ENCODE results near the gene RAPGEF1. TPM values are rescaled to one million over a fixed set of nuclear protein-coding genes. Genes with fewer than 3 reads are reported as not detected.

The RAPGEF1 gene
- total and polyA plus RNA-seq, 9 of the 15 experiments (the other 6 are each of a cell fraction or from before 2014, with no cell fraction given), result 0.06 to 44.1 (median 19.9) TPM

DNA sequence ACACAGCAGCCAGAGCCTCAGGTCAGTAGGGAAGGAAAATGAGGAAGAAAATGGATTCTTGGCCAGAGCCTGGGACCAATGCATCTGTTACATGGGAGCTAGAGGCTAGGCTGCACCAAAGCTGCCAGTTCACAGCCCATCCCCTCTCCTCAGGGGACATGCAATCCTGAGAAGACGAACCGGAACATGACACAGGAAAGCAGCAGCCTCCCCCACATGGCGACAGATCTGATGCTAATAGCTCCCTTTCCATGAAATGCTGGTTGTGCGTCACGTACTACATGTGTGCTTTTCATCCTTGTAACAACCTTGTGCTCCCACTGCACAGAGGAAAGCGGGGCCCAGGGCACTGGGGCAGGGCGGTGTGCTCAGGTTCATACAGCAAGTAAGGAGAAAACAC, 127.0 kb downstream of the RAPGEF1 start:
- no peak for ATAC-seq
- Histone ChIP-seq H3K36me3 (ENCODE audit: control insufficient read depth, insufficient read depth, low read length) (peaks cover 9% of the 10 kb centered on the region; the same call in 1 of the 3 replicates), H3K9ac (ENCODE audit: insufficient read depth in 1 of 2, low read depth in 2 of 2, low read length in 2 of 2) (no peak overlapping the region), H3K4me2 (ENCODE audit: insufficient read depth, low read length) (no peak overlapping the region), H3K27ac (ENCODE audit: extremely low read depth, low read depth, low read length) (no peak overlapping the region), H3K79me2 (ENCODE audit: control insufficient read depth, insufficient read depth, low read length) (no peaks in the 10 kb centered on the region), H3K4me3 (no peak overlapping the region), H3K27me3 (ENCODE audit: control insufficient read depth in 2 of 2, insufficient read depth in 2 of 2, low read length in 2 of 2) (no peaks in the 10 kb centered on the region), H4K20me1 (replicated peaks; ENCODE audit: control insufficient read depth, insufficient read depth, low read length) (0 out of 2 replicates have a peak, but pooled peaks cover 2% of the 10 kb centered on the region), H3K4me1 (replicated peaks in 1 of 2; ENCODE audit: control insufficient read depth in 2 of 2, insufficient read depth in 2 of 2, low read length in 2 of 2) (peaks cover 0 to 4% of the 10 kb centered on the region in 2 experiments; a peak in 1 of 5 replicates), H3K9me1 (ENCODE audit: control insufficient read depth, insufficient read depth, low read length) (no peaks in the 10 kb centered on the region), H2AFZ (ENCODE audit: low read depth, low read length) (no peak overlapping the region), H3K9me3 (replicated peaks; ENCODE audit: control insufficient read depth, insufficient read depth, low read depth, low read length) (no peaks in the 10 kb centered on the region)
- intact Hi-C loops (cut with micrococcal nuclease), result no loop called here
- no peak for DNase-seq (ENCODE audit: extremely low read depth in 1 of 4, low spot score in 3 of 4)
- POLR2A ChIA-PET, result interaction anchor here (1.5 kb wide), 1 partner anchor 8 kb away, joined by 4 read pairs; no protein-coding TSS in a partner anchor
- FAIRE-seq, result no peak
- BruUV-seq (replicated peaks), result no TSS peak
- in situ Hi-C loops (cut with MboI), result no loop called here
- WGBS (ENCODE audit: insufficient coverage, low coverage, missing lambda C conversion rate), result 88% methylated on average over 7 of the region's 7 CpGs
- CTCF ChIA-PET (ENCODE audit: low intra/inter-chr PET ratio), result no interaction called here
- no peak for TF ChIP-seq ILF3 (IDR thresholded peaks at IDR 0.05; ENCODE audit: borderline replicate concordance)
- TF ChIP-seq FOXJ3 (CRISPR knock-in tag; IDR thresholded peaks at IDR 0.05), result no peak
- no peak for TF ChIP-seq CBX1 (IDR thresholded peaks at IDR 0.05; ENCODE audit: low read depth)
- TF ChIP-seq CHD1 (IDR thresholded peaks at IDR 0.05; ENCODE audit: low read length), result no peak
- TF ChIP-seq GTF2F1 (IDR thresholded peaks at IDR 0.05; ENCODE audit: low read depth, low read length), result no peak
- TF ChIP-seq SRSF1 (IDR thresholded peaks at IDR 0.05; ENCODE audit: low read depth, low read length), result no peak
- TF ChIP-seq NCOA6 (IDR thresholded peaks at IDR 0.05), result no peak
- TF ChIP-seq TGIF2 (CRISPR knock-in tag; IDR thresholded peaks at IDR 0.05), result no peak
- TF ChIP-seq HLTF (IDR thresholded peaks at IDR 0.05), result no peak
- TF ChIP-seq, protein P1, sequence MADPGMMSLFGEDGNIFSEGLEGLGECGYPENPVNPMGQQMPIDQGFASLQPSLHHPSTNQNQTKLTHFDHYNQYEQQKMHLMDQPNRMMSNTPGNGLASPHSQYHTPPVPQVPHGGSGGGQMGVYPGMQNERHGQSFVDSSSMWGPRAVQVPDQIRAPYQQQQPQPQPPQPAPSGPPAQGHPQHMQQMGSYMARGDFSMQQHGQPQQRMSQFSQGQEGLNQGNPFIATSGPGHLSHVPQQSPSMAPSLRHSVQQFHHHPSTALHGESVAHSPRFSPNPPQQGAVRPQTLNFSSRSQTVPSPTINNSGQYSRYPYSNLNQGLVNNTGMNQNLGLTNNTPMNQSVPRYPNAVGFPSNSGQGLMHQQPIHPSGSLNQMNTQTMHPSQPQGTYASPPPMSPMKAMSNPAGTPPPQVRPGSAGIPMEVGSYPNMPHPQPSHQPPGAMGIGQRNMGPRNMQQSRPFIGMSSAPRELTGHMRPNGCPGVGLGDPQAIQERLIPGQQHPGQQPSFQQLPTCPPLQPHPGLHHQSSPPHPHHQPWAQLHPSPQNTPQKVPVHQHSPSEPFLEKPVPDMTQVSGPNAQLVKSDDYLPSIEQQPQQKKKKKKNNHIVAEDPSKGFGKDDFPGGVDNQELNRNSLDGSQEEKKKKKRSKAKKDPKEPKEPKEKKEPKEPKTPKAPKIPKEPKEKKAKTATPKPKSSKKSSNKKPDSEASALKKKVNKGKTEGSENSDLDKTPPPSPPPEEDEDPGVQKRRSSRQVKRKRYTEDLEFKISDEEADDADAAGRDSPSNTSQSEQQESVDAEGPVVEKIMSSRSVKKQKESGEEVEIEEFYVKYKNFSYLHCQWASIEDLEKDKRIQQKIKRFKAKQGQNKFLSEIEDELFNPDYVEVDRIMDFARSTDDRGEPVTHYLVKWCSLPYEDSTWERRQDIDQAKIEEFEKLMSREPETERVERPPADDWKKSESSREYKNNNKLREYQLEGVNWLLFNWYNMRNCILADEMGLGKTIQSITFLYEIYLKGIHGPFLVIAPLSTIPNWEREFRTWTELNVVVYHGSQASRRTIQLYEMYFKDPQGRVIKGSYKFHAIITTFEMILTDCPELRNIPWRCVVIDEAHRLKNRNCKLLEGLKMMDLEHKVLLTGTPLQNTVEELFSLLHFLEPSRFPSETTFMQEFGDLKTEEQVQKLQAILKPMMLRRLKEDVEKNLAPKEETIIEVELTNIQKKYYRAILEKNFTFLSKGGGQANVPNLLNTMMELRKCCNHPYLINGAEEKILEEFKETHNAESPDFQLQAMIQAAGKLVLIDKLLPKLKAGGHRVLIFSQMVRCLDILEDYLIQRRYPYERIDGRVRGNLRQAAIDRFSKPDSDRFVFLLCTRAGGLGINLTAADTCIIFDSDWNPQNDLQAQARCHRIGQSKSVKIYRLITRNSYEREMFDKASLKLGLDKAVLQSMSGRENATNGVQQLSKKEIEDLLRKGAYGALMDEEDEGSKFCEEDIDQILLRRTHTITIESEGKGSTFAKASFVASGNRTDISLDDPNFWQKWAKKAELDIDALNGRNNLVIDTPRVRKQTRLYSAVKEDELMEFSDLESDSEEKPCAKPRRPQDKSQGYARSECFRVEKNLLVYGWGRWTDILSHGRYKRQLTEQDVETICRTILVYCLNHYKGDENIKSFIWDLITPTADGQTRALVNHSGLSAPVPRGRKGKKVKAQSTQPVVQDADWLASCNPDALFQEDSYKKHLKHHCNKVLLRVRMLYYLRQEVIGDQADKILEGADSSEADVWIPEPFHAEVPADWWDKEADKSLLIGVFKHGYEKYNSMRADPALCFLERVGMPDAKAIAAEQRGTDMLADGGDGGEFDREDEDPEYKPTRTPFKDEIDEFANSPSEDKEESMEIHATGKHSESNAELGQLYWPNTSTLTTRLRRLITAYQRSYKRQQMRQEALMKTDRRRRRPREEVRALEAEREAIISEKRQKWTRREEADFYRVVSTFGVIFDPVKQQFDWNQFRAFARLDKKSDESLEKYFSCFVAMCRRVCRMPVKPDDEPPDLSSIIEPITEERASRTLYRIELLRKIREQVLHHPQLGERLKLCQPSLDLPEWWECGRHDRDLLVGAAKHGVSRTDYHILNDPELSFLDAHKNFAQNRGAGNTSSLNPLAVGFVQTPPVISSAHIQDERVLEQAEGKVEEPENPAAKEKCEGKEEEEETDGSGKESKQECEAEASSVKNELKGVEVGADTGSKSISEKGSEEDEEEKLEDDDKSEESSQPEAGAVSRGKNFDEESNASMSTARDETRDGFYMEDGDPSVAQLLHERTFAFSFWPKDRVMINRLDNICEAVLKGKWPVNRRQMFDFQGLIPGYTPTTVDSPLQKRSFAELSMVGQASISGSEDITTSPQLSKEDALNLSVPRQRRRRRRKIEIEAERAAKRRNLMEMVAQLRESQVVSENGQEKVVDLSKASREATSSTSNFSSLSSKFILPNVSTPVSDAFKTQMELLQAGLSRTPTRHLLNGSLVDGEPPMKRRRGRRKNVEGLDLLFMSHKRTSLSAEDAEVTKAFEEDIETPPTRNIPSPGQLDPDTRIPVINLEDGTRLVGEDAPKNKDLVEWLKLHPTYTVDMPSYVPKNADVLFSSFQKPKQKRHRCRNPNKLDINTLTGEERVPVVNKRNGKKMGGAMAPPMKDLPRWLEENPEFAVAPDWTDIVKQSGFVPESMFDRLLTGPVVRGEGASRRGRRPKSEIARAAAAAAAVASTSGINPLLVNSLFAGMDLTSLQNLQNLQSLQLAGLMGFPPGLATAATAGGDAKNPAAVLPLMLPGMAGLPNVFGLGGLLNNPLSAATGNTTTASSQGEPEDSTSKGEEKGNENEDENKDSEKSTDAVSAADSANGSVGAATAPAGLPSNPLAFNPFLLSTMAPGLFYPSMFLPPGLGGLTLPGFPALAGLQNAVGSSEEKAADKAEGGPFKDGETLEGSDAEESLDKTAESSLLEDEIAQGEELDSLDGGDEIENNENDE (IDR thresholded peaks at IDR 0.05; ENCODE audit: low read depth, low read length), result no peak
- TF ChIP-seq, protein P2, sequence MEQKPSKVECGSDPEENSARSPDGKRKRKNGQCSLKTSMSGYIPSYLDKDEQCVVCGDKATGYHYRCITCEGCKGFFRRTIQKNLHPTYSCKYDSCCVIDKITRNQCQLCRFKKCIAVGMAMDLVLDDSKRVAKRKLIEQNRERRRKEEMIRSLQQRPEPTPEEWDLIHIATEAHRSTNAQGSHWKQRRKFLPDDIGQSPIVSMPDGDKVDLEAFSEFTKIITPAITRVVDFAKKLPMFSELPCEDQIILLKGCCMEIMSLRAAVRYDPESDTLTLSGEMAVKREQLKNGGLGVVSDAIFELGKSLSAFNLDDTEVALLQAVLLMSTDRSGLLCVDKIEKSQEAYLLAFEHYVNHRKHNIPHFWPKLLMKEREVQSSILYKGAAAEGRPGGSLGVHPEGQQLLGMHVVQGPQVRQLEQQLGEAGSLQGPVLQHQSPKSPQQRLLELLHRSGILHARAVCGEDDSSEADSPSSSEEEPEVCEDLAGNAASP (IDR thresholded peaks at IDR 0.05), result no peak
- TF ChIP-seq MECOM (CRISPR knock-in tag; IDR thresholded peaks at IDR 0.05), result no peak
